Heart right ventricle (tissue), 16 donors: Measurements from ENCODE around the gene PLCXD1. TPM values are rescaled to one million over a fixed set of nuclear protein-coding genes. Genes with fewer than 3 reads are reported as not detected.

Source experiments
- ATAC-seq, 8 donors: fragments of 200-7000 bp; cut with Tn5 transposase; one replicate each; pipeline ENCODE4 v1.9.1; 2020; ENCODE audit warnings: mild to moderate bottlenecking in 8 of 8, moderate library complexity in 8 of 8, moderate number of reproducible peaks in 1 of 8
- DNase-seq, 2 donors: peaks; one replicate each; pipeline ENCODE4 v3.0.0-alpha.2; 2020
- H3K27ac ChIP-seq, 10 donors: fragments of 200-600 bp; sonication (generic) in 2 of 10; one replicate each; pipeline versions ENCODE4 v1.5.0 to v1.8.0; 2020 to 2022; ENCODE audit warnings: mild to moderate bottlenecking in 3 of 10
- H3K27me3 ChIP-seq, 7 donors: fragments of 200-600 bp; one replicate each; pipeline ENCODE4 v1.8.0; 2021 to 2022; ENCODE audit warnings: mild to moderate bottlenecking in 2 of 7
- H3K36me3 ChIP-seq, 9 donors: fragments of 200-600 bp; sonication (generic) in 1 of 9; one replicate each; pipeline versions ENCODE4 v1.5.0 to v1.8.0; 2020 to 2022; ENCODE audit warnings: mild to moderate bottlenecking in 2 of 9
- H3K4me1 ChIP-seq, 9 donors: fragments of 200-600 bp; sonication (generic) in 1 of 9; one replicate each; pipeline versions ENCODE4 v1.5.0 to v1.8.0; 2020 to 2022; ENCODE audit warnings: mild to moderate bottlenecking in 4 of 9
- H3K4me3 ChIP-seq, 10 donors: fragments of 200-600 bp; sonication (generic) in 2 of 10; one replicate each; pipeline versions ENCODE4 v1.5.0 to v1.8.0; 2020 to 2022; ENCODE audit warnings: mild to moderate bottlenecking in 7 of 10, moderate library complexity in 2 of 10
- H3K9me3 ChIP-seq, 11 donors: fragments of 200-600 bp in 10 of 11; sonication (generic) in 2 of 11; one replicate each; pipeline versions ENCODE4 v1.5.0 to v1.8.0; 2013 to 2022; ENCODE audit warnings: mild to moderate bottlenecking in 2 of 11, control low read depth in 1 of 11, moderate library complexity in 1 of 11
- WGBS, 2 donors: extraction: QIAGEN DNeasy Blood & Tissue Kit; methylation state at CpG; one replicate each; pipeline ENCODE4 v1.1.7; 2013; ENCODE audit warnings: inconsistent platforms in 1 of 2; 5-methylcytosine and 5-hydroxymethylcytosine counted together
- intact Hi-C, 10 donors: fragments of 100-400 bp; cut with DNase I; formaldehyde crosslinking; loops; one replicate each; pipeline versions ENCODE4 v1.11.1 to v1.14.2; 2022
- polyA plus RNA-seq, 2 donors: library from polyadenylated mRNA; stranded (reverse); fragments of 200-250 nt; gene quantifications; one replicate each; pipeline ENCODE4 v1.2.3, GENCODE V29; 2013
- total RNA-seq, 10 donors: library from RNA; stranded (reverse); fragmentation: NEBNext Ultra II Directional in 3 of 10; extraction: Animal tissue kit (Norgen Biotek cat#: 25700) in 3 of 10; gene quantifications; one replicate each; pipeline versions ENCODE4 v1.2.1 to v1.2.4, GENCODE V29; 2021 to 2023
- TF ChIP-seq, protein P1 (sequence below), 9 donors: fragments of 200-600 bp; sonication (generic) in 2 of 9; IDR thresholded peaks; one replicate each; pipeline versions ENCODE4 v1.5.0 to v1.8.0; 2021 to 2022; ENCODE audit warnings: antibody characterized with exemption in 9 of 9, mild to moderate bottlenecking in 5 of 9, moderate library complexity in 1 of 9
- donor health status: Arrhythmogenic right ventricular cardiomyopathy.
- donor health status: ischemic (EF 13 %, LVEDD 7.1; RV severe dilation, severe dysfunction).
- donor health status: healthy with polysubstance abuse.
- donor health status: DM: no; HTN: yes; CAD: no.
- donor health status: DM: no; HTN: no; CAD: no.
- donor health status: ischemic (EF 25% LVEDD 6.9; RV normal size, moderate dysfunction).
- donor health status: ischemic (EF 25% LVEDD 5.7; RV mildly dilated, moderate dysfunction).
- donor health status: healthy.
- donor health status: DM: yes; HTN: yes; CAD: no.
- donor health status: Ischemic cardiomyopathy.
- donor health status: ischemic (EF 35%, LVEDD 5.7; RV mildly dilated, moderate dysfunction).
- donor health status: nonischemic (EF 11% LVEDD 7.7; RV severe dilation, severe dysfunction).
- donor health status: DM: yes; HTN: yes; CAD: no.
- donor health status: PGD.
- donor health status: ischemic (EF 29% LVEDD 5.4; RV normal size, mild dysfunction).
- donor health status: nonischemic (EF 23%, LVEDD 6.1; RV moderate dilation, normal function).

The PLCXD1 gene
- total and polyA plus RNA-seq, 12 donors = 1.9 to 19.9 (median 2.8) TPM

DNA sequence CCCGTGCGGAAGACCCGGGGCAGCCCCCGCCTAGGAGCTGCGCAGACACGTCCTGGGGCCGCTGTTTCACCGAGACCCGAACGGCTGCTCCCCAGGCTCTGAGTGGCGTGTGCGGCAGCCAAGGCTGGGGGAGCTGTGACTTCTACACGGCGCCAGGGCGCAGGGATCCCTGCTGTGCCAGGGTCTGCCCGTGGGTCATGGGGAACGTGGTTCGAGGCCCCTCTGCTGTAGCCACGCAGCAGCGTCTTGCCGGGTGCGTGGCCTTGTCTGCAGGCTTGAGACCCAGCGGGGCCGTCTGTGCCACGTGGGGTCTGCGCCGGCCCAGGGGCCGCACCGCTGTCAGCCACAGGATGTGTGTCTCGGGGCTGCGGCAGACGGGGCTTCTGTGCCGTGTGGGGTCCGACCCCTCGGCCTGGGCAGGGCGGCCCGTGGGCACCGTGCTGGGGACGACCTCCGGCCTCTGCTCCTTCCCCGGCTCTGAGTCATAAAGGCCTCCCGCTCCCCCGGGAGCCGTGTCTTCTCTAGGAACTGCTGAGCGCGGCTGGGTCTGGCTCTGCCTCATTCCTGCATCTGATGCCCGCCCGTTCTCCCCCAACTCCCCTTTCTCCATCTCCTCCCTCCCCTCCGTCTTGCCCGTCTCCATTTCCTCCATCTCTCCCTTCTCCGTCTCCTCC lies 50.1 kb downstream of the PLCXD1 start:
- H3K4me3 ChIP-seq = peak overlapping the region in 6 of 10 donors; percentile 21 to 41 (median 30)
- H3K9me3 ChIP-seq = no peaks in the 10 kb centered on the region
- H3K4me1 ChIP-seq = peaks cover 0 to 15% (median 11%) of the 10 kb centered on the region in 9 donors
- TF ChIP-seq, protein P1, sequence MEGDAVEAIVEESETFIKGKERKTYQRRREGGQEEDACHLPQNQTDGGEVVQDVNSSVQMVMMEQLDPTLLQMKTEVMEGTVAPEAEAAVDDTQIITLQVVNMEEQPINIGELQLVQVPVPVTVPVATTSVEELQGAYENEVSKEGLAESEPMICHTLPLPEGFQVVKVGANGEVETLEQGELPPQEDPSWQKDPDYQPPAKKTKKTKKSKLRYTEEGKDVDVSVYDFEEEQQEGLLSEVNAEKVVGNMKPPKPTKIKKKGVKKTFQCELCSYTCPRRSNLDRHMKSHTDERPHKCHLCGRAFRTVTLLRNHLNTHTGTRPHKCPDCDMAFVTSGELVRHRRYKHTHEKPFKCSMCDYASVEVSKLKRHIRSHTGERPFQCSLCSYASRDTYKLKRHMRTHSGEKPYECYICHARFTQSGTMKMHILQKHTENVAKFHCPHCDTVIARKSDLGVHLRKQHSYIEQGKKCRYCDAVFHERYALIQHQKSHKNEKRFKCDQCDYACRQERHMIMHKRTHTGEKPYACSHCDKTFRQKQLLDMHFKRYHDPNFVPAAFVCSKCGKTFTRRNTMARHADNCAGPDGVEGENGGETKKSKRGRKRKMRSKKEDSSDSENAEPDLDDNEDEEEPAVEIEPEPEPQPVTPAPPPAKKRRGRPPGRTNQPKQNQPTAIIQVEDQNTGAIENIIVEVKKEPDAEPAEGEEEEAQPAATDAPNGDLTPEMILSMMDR (IDR thresholded peaks at IDR 0.05) = no peak
- intact Hi-C loops = no loop called here
- H3K27me3 ChIP-seq = peaks cover 0 to 29% (median 10%) of the 10 kb centered on the region in 7 donors
- DNase-seq (no peak), ATAC-seq (peak; percentile 30 to 62 (median 37))
- peak overlapping the region in 1 of 10 donors; percentile 45 for H3K27ac ChIP-seq
- peaks cover 0 to 34% (median 11%) of the 10 kb centered on the region in 9 donors for H3K36me3 ChIP-seq
- 2 to 11% methylated on average over 50 to 51 of the region's 51 CpGs for WGBS, 2 donors

DNA sequence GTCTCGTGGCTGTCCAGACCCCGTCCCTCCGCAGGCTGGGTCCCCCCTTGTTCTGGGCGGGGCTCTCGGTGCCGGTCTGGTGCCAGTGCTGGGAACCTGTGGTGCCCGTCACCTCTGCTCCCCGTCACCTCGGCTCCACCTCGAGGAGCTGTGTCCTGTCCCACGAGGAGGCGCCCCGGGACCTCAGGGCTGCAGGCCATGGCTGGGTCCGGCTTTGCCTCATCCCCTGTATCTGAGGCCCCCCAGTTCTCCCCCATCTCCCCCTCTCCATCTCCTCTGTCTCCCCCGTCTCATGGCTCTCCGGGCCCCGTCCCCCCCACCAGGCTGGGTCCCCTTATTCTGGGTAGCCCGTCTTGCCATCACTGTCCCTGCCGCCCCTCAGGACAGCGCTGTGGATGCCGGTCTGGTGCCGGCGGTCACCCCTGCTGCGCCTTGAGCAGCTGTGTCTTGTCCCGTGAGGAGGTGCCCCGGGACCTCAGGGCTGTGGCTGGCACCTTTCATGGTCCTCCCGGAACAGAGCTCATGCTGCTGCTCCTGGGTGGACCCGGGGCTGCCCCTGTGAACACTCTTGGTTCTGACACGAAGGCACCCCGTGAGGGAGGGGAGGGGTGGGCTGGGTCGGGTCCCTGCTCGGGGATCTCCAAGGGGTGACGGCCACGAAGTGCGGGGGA lies 50.8 kb downstream of the PLCXD1 start:
- DNase-seq = no peak

DNA sequence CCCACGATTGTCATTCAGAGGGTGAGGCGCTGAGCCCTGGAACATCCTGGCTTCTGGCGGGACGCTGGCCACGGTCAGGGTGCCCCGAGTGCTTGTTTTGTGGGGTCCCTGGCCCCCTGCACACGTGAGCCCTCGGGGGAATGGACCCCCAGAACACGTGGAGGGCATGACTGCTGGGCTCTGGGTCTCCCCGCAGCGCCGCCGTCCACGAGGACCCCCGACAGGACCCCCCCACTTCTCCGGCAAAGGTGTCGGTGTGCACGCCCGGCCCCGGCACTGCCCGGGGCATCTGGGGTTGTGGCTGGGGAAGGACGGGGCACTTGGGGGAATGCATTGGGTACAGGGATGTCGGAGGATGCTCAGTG lies 51.3 kb downstream of the PLCXD1 start:
- Histone ChIP-seq H3K36me3 (peaks cover 0 to 46% (median 19%) of the 10 kb centered on the region in 9 donors), H3K4me3 (no peak overlapping the region), H3K9me3 (no peaks in the 10 kb centered on the region), H3K4me1 (peaks cover 0 to 15% (median 11%) of the 10 kb centered on the region in 9 donors), H3K27ac (no peak overlapping the region), H3K27me3 (peaks cover 0 to 19% (median 10%) of the 10 kb centered on the region in 7 donors)
- TF ChIP-seq, protein P1 (IDR thresholded peaks at IDR 0.05) = no peak
- intact Hi-C loops = no loop called here
- no peak for DNase-seq
- 90 to 95% methylated on average over 23 of the region's 23 CpGs for WGBS, 2 donors
- ATAC-seq = peak in 3 of 8 donors; percentile 4 to 5 (median 4)

More for the DNA sequence above, 50.8 kb downstream of the PLCXD1 start:
- H3K4me3 ChIP-seq = peak overlapping the region in 3 of 10 donors; percentile 21 to 41 (median 36)
- no peak overlapping the region for H3K27ac ChIP-seq
- H3K4me1 ChIP-seq = peaks cover 0 to 15% (median 11%) of the 10 kb centered on the region in 9 donors
- peak in 6 of 8 donors; percentile 9 to 35 (median 12) for ATAC-seq
- H3K36me3 ChIP-seq = peaks cover 0 to 41% (median 16%) of the 10 kb centered on the region in 9 donors
- TF ChIP-seq, protein P1 (IDR thresholded peaks at IDR 0.05) = no peak
- no peaks in the 10 kb centered on the region for H3K9me3 ChIP-seq
- peaks cover 0 to 22% (median 10%) of the 10 kb centered on the region in 7 donors for H3K27me3 ChIP-seq
- 60 to 61% methylated on average over 33 to 35 of the region's 35 CpGs for WGBS, 2 donors
- intact Hi-C loops = no loop called here

DNA sequence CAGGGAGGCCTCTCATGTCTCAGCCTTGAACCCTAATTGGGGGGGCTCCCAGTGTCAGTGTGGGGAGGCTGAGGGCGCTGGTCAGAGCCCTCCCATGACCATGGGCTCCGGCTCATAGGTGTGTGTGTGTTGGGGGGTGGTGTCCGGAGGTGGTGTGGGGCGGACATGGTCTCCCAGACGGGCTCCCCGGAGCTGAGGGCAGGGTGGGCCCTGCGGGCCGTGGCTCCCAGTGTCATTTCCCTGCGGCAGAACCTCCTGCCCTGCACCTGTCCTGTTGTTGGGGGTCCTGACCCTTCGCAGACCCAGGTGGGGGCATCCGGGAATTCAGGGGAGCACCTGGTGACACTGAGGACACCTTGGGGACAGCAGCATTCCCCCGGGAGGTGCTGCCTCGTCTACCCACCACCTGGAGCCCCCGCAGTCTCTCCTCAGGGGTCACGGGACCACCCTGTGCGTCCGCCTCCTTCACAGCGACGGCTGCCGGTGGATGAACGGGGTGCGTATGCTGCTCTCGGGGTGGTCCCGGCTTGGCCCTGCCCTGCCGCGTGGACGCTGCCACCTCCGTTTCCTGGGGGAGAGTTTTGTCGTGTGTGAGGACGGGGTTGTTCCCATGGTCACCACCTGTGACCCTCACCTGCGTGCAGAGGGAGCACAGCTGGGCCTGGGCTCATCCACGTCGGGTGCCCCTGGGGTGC lies 51.9 kb downstream of the PLCXD1 start:
- DNase-seq = no peak
- no peak overlapping the region for H3K4me3 ChIP-seq
- H3K36me3 ChIP-seq = peaks cover 0 to 52% (median 22%) of the 10 kb centered on the region in 9 donors
- TF ChIP-seq, protein P1 (IDR thresholded peaks at IDR 0.05) = no peak
- H3K27me3 ChIP-seq = peaks cover 0 to 19% (median 10%) of the 10 kb centered on the region in 7 donors
- no peak overlapping the region for H3K27ac ChIP-seq
- intact Hi-C loops = no loop called here
- ATAC-seq = peak in 2 of 8 donors; percentile 3 to 6
- peaks cover 0 to 15% (median 11%) of the 10 kb centered on the region in 9 donors for H3K4me1 ChIP-seq
- H3K9me3 ChIP-seq = no peaks in the 10 kb centered on the region
- WGBS, 2 donors = 95% methylated on average over 33 of the region's 33 CpGs
